ENCODE measurements around the gene KRTAP10-9.

KRTAP10-9 gene

GRCh38 chr21:44670642-44671432 lies 43.9 kb downstream of the KRTAP10-9 start:
- no peak for DNase-seq

- no peak for DNase-seq
Observed at GRCh38 chr21:44671911-44672310, 45.0 kb downstream of the KRTAP10-9 start.

- DNase-seq: no peak
Observed at GRCh38 chr21:44677881-44678280, 51.0 kb downstream of the KRTAP10-9 start.

Measured in NCI-H82 (cell line).